NCI-H2107 treated with DMSO at 0.1 percent for 48 hours (cell line): ENCODE measurements around the gene TMEM161A.
A peak's percentile ranks its signal among the peaks of the same experiment; 100 is the strongest.

Experiments
- DNase-seq: peaks from one replicate; lab custom pipeline; 2025; ENCODE audit not compliant: unreplicated experiment; lab: John Stamatoyannopoulos, UW

TMEM161A gene

DNA sequence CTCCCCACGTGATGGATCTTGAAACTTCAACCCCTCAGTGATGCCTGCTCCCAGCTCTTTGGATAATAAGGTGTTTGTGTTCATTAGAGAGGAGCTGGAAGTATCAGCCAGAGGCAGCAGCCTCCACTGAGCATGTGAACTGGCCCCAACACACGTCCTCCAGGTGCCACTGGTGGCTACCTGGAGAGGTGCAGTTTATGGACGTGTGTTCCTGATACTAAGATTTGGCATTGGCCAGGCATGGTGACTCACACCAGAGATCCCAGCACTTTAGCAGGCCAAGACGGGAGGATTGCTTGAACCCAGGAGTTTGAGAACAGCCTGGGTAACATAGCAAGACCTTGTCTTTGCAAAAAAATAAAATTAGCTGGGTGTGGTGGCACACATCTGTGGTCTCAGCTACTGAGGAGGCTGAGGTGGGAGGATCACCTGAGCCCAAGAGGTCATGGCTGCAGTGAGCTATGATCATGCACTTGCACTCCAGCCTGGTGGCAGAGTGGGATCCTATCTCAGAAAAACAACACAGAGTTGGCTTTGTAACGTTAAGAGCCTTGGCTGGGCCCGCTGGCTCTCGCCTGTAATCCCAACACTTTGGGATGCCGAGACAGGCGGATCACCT, 40.1 kb downstream of the TMEM161A start:
- DNase-seq, result no peak

DNA sequence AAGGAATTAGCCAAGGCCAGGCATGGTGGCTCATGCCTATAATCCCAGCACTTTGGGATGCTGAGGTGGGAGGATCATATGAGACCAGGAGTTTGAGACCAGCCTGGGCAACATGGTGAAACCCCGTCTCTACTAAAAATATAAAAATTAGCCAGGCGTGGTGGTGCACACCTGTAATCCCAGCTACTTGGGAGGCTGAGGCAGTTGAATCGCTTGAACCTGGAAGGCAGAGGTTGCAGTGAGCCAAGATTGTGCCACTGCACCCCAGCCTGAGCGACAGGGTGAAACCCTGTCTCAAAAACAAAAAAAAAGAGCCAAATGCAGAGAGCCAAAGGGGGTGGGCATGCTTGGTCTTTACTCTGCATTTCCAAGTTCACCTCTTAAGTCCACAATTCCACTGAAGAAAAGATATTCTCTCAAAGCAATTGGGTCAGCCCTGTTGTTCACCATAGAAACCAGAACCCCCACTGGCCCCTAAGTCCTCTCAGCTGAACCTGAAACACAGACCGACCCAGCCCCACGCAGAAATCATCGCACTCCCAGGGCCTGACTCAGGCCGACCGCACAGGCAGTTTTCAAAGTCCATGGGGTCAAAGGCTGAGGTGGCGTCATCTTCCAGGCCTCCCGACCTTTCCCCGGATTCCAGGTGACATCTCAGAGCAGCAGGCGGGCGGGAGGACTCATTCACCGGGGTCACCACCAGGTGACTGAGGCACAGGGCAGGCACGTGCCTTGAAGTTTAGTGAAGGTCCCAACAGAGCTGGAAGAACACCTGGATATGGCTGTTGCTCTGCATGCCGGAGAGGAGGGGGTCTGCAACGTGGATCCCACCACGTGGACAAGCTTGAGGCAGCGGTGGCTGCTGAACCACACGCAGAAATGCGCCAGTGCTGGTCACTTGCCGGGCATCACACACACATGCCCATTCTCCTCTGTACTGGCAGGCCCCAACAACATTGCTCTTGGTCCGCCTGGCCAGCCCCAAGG, 41.3 kb downstream of the TMEM161A start:
- no peak for DNase-seq

DNA sequence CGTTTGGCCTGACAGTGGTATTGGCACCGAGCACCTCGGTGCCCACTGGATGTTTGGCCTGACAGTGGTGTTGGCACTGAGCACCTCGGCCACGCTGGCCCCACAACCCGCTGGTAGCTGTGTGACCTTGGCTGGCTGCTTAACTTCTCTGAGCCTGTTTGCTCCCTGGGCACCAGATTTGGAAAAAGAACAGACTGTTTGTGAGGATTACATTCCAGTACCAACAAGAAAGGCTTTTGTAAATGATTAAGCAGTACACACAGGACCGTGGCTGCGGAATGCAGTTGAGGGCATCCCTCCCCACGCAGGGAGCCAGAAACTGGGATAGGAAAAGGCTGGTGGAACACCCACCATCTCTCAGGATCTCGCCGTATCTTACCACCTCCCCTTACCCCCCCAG, 42.6 kb downstream of the TMEM161A start:
- no peak for DNase-seq

DNA sequence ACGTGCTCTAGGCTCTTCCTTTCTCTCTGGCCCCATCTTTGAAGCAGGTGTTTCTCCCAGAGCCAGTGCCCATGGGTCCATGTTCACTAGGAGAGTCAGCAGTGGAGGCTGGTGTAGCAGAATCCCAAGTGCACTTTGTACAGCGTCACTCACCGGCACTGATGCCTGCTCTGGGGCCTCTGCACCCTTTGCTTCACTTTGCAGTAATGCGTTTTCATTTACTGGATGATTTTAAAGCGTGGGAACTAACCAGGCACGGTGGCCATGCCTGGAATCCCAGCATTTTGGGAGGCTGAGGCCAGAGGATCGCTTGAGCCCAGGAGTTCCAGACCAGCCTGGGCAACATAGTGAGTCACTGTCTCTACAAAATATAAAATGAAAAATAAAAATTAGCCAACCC, 43.8 kb downstream of the TMEM161A start:
- no peak for DNase-seq

DNA sequence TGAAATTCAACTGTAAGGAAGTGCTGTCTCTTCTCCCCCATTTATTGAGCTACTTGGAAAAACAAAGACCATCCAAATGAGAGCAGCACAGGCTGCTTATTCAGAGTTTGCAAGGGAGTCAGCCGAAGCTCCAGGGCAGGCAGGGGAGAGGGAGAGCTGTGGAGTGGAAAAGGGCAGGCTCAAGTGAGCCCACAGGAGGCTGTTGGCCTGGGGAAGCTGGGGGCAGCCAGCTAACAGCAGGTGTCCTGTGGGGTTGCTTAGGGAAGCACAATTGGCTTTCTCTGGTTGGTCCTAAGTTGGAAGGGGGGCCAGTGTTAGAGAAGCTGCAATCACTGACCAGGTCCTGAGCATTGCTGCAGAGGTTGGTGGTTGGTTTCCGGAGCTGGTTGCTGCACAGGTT, 50.6 kb downstream of the TMEM161A start:
- DNase-seq, result no peak

DNA sequence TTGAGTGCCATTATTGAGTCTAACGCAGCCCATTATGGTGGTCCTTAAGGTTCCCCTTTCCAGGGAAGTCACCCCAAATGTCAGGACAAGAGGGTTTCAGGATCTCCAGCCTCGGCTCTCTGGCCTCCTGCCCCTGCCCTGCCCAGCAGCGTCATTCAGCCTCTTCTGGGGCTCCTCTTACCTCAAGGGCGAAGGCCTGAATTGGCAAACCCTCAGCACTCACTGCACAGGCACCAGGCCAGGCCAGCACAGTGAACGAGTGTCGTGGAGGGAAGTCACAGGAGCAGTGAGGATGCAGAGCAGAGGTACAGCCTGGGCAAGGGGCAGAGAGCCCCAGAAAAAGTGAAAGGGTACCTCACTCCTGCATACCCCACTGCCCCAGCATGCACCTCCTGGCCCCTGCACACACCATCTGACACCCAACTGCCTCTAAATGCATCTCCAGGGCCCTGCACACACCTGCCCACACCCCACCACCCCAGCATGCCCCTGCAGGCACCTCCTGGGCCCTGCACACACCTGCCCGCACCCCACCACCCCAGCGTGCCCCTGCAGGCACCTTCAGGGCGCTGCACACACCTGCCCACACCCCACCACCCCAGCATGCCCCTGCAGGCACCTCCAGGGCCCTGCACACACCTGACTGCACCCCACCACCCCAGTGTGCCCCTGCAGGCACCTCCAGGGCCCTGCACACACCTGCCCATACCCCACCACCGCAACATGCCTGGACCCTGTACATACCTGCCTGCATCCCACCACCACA, 54.7 kb downstream of the TMEM161A start:
- DNase-seq, result no peak

DNA sequence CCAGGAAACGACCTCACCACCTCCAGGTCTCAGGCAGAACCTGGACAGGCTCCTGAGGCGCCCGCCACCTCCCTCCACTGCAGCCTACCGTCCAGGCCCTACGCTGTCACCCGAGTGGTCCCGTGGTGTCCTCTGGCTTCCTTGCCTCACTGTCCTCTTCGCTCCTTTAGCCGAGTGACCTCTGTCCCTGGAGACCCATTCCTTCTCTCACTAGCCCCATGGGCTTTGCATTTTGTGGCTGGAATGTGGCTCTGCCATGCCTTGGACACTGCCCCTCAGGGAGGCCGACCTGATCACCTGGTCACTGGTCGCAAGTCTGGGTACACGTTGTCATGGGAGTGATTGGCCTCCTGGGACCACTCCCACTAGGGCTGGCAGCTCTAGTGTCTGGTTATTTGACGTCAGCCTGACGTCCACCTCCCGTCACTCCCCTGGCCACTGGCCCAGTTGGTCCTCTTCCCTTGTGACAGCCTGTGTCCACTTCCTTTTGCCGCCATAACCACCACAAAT, 56.6 kb downstream of the TMEM161A start:
- DNase-seq, result no peak

DNA sequence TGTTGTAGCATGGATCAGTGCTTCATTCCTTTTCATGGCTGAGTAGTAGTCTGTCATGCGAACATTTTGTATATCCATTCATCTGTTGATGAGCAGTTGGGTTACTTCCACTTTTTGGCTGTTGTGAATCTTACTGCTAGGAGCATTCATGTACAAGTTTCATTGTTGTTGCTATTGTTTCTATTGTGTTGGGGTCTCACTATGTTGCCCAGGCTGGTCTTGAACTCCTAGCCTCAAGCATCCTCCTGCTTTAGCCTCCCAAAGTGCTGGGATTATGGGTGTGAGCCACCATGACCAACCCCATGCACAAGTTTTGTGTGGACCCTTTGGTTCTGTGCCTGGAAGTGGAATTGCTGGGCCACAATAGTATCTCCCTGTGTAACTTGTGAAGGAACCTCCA, 58.7 kb downstream of the TMEM161A start:
- no peak for DNase-seq

DNA sequence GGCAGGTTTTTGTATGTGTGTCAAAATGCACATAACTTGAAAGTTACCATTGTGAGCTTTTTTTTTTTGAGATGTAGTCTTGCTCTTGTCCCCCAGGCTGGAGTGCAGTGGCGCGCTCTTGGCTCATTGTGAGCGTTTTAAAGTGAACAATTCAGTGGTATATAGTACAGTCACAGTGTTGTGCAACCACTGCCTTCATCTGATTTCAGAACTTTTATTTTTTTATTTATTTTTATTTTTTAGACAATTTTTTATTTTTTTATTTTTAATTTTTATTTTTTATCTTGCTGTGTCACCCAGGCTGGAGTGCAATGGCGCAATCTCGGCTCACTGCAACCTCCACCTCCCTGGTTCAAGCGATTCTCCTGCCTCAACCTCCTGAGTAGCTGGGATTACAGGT, 59.5 kb downstream of the TMEM161A start:
- no peak for DNase-seq

DNA sequence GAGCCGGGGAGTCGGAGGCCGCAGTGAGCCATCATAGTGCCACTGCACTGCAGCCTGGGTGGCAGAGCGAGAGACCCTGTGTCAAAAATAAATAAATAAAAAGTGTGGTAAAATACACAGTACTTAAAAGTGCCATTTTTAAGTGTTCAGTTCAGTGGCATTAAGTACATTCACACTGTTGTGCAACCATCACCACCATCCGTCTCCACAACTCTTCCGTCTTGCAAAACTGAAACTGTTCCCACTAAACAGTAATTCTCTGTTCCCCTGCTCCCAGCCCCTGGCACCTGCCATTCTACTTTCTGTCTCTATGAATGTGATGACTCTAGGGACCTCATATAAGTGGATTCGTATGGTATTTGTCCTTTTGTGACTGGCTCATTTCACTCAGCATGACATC, 61.2 kb downstream of the TMEM161A start:
- DNase-seq, result peak; percentile 96

DNA sequence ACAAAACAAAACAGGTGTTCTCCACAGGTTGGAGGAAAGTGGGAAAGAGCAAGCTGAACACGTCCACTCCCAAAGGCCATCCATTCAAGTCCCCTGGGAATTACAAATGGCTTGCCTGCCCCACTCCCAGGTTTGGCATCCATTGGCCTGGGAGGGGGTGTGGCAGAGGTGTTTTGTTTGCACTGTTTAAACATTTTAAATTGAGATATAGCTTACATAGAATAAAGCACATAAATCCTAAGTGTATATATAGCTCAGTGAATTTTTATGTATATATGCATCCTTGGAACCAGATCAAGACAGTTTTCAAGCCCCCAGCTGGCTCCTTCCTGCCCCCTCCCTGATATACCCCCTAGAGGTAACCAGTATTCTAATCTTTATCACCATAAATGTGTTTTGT, 61.8 kb downstream of the TMEM161A start:
- DNase-seq, result no peak

DNA sequence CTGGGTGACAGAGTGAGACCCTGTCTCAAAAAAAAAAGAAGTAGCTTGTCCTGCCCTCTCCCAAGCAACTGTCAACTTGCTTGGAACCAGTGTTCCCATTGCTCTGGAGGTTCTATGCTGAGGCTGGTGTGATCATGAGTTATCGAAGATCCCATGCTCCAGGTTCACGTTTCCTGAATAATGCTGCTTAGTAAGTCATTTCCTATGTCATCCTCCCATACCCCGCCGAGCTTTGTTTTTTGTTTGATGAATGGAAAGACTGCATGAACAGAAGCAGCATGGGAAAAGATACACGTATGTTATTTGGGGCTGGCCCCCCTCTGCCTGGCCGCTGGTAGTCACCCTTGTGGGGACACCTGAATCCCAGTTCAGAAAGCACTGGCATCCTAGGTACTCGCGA, 63.2 kb downstream of the TMEM161A start:
- no peak for DNase-seq

DNA sequence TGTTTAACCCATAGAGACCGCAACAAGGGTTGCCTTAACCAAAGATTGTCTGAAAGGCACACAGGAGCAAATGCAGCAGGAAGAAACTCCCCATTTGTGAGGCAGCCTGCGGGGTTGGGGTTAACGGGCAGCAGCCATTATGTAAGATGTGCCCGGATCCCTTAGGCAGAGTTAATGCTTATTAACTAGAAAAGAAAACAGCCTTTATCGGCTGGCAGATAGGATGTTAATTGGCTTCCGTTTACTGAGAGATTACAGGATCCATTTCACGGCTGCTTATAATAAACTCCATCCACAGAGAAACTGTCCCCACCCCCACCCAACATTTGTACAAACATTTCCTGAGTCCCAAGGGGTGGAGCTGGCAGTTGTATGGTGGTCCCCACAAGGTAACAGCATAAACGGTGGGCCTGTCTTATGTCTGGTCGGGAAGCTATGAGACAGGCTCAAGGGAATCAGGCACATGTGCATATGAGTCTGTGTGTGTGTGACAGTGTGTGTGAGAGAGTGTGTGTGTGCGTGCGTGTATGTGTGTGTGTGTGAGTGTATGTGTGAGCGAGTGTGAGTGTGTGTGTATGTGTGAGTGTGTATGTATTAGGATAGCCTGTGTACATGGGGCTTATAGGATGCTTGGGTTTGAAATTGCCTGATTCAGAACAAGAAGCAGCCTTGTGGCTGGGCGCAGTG, 63.9 kb downstream of the TMEM161A start:
- DNase-seq, result no peak

DNA sequence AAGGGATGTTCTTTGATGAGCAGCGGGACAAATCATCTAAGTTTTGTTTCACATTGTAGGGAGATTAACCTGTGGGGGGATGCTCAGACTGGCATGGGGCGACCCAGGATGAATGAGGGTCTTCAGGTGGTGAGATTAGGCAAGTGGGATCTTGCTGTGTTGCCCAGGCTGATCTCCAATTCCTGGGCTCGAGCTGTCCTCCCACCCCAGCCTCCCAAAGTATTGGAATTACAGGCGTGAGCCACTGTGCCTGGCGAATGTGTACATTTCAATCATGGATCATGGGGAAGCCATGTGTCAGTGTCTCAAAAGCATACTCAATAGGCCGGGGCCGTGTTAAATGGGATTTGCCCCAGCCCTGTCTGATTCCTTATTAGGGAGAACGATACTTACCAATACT, 66.4 kb downstream of the TMEM161A start:
- no peak for DNase-seq
